Inflammatory macrophage treated with lipopolysaccharide for 1 hour (primary cell): ENCODE measurements around the gene B4GALT1.
"Not testable (repeated sequence)": the region's sequence is repeated elsewhere in the genome, so short reads cannot be mapped to it uniquely, and the experiment has no call there.

Experiments
- DNase-seq, 2 donors: peaks; one replicate each; pipeline ENCODE4 v3.0.0-alpha.2; 2020 to 2022

The B4GALT1 gene

GRCh38 chr9:33161589-33162132 is 5.5 kb downstream of the B4GALT1 start:
- no peak for DNase-seq

- DNase-seq = peak; percentile 77 to 78
Observed at GRCh38 chr9:33161011-33161588, 6.0 kb downstream of the B4GALT1 start.

- DNase-seq = not testable (repeated sequence)
Observed at GRCh38 chr9:33160446-33160845, 6.7 kb downstream of the B4GALT1 start.

GRCh38 chr9:33159777-33160127 is 7.4 kb downstream of the B4GALT1 start:
- peak; percentile 97 to 98 for DNase-seq

GRCh38 chr9:33158843-33159776 is 8.0 kb downstream of the B4GALT1 start:
- peak; percentile 91 to 96 for DNase-seq

GRCh38 chr9:33157960-33158842 is 8.9 kb downstream of the B4GALT1 start:
- no peak for DNase-seq

- DNase-seq = no peak
Observed at GRCh38 chr9:33155393-33155792, 11.7 kb downstream of the B4GALT1 start.

- DNase-seq = no peak
Observed at GRCh38 chr9:33154371-33154770, 12.8 kb downstream of the B4GALT1 start.

- DNase-seq = peak in 1 of 2 donors; percentile 47
Observed at GRCh38 chr9:33153666-33154065, 13.5 kb downstream of the B4GALT1 start.

GRCh38 chr9:33153001-33153400 is 14.1 kb downstream of the B4GALT1 start:
- DNase-seq = no peak

GRCh38 chr9:33151601-33152000 is 15.5 kb downstream of the B4GALT1 start:
- no peak for DNase-seq

- DNase-seq = peak in 1 of 2 donors; percentile 44
Observed at GRCh38 chr9:33151007-33151557, 16.1 kb downstream of the B4GALT1 start.

GRCh38 chr9:33148367-33149014 is 18.6 kb downstream of the B4GALT1 start:
- peak in 1 of 2 donors; percentile 44 for DNase-seq

GRCh38 chr9:33147416-33148169 is 19.5 kb downstream of the B4GALT1 start:
- no peak for DNase-seq

GRCh38 chr9:33146298-33146697 is 20.8 kb downstream of the B4GALT1 start:
- DNase-seq = no peak

- no peak for DNase-seq
Observed at GRCh38 chr9:33144551-33144950, 22.6 kb downstream of the B4GALT1 start.

GRCh38 chr9:33143241-33143661 is 23.9 kb downstream of the B4GALT1 start:
- peak; percentile 64 to 79 for DNase-seq

- no peak for DNase-seq
Observed at GRCh38 chr9:33142535-33142934, 24.6 kb downstream of the B4GALT1 start.

- no peak for DNase-seq
Observed at GRCh38 chr9:33140401-33141360, 26.5 kb downstream of the B4GALT1 start.
